ENCODE results near the gene ERCC1. TPM values are rescaled to one million over a fixed set of nuclear protein-coding genes. Genes with fewer than 3 reads are reported as not detected.

ERCC1 gene
- total and polyA plus RNA-seq, 2 of the 13 experiments (the other 11 are each of a cell fraction or from before 2014, with no cell fraction given), result 40.0 to 66.4 TPM

DNA sequence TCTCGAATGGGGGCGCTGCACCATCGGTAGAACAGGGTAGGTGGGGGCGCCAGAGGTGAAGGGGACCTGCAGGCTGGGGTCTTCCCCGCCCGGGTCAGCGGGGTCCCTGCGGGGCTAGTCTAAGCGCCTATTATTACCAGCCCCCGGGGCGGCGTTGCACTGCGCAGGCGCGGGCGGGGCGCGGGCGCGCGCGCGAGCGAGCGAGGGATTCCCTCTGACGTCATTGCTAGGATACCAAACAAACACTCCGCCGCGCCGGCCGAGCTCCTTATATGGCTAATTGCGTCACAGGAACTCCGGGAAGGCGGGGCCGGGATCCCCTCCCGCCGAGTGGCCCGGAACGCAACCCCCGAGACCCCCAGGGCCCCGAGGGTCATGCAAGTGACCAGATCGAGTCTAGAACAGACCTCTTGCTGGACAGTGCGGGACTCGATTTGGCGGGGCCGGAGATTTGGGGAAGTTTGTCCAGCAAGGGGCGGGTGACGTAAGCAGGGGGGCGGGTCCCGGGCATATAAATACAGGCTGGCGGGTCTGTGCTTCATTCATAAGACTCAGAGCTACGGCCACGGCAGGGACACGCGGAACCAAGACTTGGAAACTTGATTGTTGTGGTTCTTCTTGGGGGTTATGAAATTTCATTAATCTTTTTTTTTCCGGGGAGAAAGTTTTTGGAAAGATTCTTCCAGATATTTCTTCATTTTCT, 43.9 kb upstream of the ERCC1 start, which contains the start of gene FOSB (continued):
- TF ChIP-seq ISL2 (CRISPR knock-in tag; IDR thresholded peaks at IDR 0.05) (no peak), EP300 (IDR thresholded peaks at IDR 0.05; ENCODE audit: low read depth in 2 of 2, low read length in 2 of 2) (0 out of 4 replicates have a peak, but pooled peaks of 1 of the 2 experiments have one; percentile 18), EP300 (CRISPR knock-in tag; IDR thresholded peaks at IDR 0.05; ENCODE audit: borderline replicate concordance) (no peak; the same call in 1 of the 2 replicates), ELF4 (CRISPR knock-in tag; IDR thresholded peaks at IDR 0.05; ENCODE audit: borderline replicate concordance) (no peak), ZNF615 (CRISPR knock-in tag; IDR thresholded peaks at IDR 0.05; ENCODE audit: borderline replicate concordance) (no peak), ELF1 (CRISPR knock-in tag; IDR thresholded peaks at IDR 0.05) (peak; percentile 17; the same call in 1 of the 2 replicates), ZNF235 (CRISPR knock-in tag; IDR thresholded peaks at IDR 0.05; ENCODE audit: borderline replicate concordance) (no peak), ZFP62 (CRISPR knock-in tag; IDR thresholded peaks at IDR 0.05) (no peak)
- TF ChIP-seq, protein P1, sequence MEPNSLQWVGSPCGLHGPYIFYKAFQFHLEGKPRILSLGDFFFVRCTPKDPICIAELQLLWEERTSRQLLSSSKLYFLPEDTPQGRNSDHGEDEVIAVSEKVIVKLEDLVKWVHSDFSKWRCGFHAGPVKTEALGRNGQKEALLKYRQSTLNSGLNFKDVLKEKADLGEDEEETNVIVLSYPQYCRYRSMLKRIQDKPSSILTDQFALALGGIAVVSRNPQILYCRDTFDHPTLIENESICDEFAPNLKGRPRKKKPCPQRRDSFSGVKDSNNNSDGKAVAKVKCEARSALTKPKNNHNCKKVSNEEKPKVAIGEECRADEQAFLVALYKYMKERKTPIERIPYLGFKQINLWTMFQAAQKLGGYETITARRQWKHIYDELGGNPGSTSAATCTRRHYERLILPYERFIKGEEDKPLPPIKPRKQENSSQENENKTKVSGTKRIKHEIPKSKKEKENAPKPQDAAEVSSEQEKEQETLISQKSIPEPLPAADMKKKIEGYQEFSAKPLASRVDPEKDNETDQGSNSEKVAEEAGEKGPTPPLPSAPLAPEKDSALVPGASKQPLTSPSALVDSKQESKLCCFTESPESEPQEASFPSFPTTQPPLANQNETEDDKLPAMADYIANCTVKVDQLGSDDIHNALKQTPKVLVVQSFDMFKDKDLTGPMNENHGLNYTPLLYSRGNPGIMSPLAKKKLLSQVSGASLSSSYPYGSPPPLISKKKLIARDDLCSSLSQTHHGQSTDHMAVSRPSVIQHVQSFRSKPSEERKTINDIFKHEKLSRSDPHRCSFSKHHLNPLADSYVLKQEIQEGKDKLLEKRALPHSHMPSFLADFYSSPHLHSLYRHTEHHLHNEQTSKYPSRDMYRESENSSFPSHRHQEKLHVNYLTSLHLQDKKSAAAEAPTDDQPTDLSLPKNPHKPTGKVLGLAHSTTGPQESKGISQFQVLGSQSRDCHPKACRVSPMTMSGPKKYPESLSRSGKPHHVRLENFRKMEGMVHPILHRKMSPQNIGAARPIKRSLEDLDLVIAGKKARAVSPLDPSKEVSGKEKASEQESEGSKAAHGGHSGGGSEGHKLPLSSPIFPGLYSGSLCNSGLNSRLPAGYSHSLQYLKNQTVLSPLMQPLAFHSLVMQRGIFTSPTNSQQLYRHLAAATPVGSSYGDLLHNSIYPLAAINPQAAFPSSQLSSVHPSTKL (CRISPR knock-in tag; IDR thresholded peaks at IDR 0.05), result 0 out of 2 replicates have a peak, but pooled peaks have one; percentile 35
- TF ChIP-seq, protein P2, sequence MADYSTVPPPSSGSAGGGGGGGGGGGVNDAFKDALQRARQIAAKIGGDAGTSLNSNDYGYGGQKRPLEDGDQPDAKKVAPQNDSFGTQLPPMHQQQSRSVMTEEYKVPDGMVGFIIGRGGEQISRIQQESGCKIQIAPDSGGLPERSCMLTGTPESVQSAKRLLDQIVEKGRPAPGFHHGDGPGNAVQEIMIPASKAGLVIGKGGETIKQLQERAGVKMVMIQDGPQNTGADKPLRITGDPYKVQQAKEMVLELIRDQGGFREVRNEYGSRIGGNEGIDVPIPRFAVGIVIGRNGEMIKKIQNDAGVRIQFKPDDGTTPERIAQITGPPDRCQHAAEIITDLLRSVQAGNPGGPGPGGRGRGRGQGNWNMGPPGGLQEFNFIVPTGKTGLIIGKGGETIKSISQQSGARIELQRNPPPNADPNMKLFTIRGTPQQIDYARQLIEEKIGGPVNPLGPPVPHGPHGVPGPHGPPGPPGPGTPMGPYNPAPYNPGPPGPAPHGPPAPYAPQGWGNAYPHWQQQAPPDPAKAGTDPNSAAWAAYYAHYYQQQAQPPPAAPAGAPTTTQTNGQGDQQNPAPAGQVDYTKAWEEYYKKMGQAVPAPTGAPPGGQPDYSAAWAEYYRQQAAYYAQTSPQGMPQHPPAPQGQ (CRISPR knock-in tag; IDR thresholded peaks at IDR 0.05; ENCODE audit: borderline replicate concordance), result no peak
- TF ChIP-seq, protein P3, sequence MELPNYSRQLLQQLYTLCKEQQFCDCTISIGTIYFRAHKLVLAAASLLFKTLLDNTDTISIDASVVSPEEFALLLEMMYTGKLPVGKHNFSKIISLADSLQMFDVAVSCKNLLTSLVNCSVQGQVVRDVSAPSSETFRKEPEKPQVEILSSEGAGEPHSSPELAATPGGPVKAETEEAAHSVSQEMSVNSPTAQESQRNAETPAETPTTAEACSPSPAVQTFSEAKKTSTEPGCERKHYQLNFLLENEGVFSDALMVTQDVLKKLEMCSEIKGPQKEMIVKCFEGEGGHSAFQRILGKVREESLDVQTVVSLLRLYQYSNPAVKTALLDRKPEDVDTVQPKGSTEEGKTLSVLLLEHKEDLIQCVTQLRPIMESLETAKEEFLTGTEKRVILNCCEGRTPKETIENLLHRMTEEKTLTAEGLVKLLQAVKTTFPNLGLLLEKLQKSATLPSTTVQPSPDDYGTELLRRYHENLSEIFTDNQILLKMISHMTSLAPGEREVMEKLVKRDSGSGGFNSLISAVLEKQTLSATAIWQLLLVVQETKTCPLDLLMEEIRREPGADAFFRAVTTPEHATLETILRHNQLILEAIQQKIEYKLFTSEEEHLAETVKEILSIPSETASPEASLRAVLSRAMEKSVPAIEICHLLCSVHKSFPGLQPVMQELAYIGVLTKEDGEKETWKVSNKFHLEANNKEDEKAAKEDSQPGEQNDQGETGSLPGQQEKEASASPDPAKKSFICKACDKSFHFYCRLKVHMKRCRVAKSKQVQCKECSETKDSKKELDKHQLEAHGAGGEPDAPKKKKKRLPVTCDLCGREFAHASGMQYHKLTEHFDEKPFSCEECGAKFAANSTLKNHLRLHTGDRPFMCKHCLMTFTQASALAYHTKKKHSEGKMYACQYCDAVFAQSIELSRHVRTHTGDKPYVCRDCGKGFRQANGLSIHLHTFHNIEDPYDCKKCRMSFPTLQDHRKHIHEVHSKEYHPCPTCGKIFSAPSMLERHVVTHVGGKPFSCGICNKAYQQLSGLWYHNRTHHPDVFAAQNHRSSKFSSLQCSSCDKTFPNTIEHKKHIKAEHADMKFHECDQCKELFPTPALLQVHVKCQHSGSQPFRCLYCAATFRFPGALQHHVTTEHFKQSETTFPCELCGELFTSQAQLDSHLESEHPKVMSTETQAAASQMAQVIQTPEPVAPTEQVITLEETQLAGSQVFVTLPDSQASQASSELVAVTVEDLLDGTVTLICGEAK (IDR thresholded peaks at IDR 0.05), result no peak
- TF ChIP-seq, protein P3 (CRISPR knock-in tag; IDR thresholded peaks at IDR 0.05), result no peak
